ENCODE results near the gene EHD3. TPM values are rescaled to one million over a fixed set of nuclear protein-coding genes. Genes with fewer than 3 reads are reported as not detected.

EHD3 gene
- total RNA-seq, 1 experiment from 2014 or later = 1.9 TPM

DNA sequence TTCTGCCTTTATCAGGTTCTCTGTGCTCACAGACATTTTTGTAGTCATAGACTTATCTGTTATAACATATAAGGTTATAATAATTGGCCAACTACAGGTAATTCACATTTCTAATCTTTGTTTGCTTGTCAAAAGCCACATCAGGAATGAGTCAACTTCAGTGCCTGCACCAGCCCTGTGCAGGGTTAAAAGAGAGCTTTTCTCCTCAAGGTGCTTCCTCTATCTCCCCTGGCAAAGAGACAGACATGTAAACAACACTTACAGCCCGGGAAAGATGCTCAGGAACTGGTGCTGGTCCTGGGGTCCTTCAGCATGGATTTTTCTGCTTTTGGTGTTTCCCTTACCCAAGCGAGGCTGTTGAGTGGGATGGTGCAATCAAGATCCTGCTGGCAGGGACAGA lies 7.7 kb upstream of the EHD3 start:
- Histone ChIP-seq H3K27me3 (ENCODE audit: insufficient read depth, low read depth) (no peaks in the 10 kb centered on the region), H4K20me1 (ENCODE audit: insufficient read depth) (no peaks in the 10 kb centered on the region), H3F3A (ENCODE audit: insufficient read depth, low read depth) (no peaks in the 10 kb centered on the region; the same call in 1 of the 2 replicates), H3K36me3 (ENCODE audit: low read depth) (no peaks in the 10 kb centered on the region), H3K4me2 (no peak overlapping the region), H3K79me2 (ENCODE audit: low read depth) (no peaks in the 10 kb centered on the region), H3K9me2 (ENCODE audit: insufficient read depth) (no peaks in the 10 kb centered on the region), H2AFZ (no peak overlapping the region), H3K4me3 (no peak overlapping the region), H3K27ac (no peak overlapping the region), H3K9me3 (ENCODE audit: insufficient read depth, low read depth) (no peaks in the 10 kb centered on the region), H3K4me1 (replicated peaks; ENCODE audit: insufficient read depth) (no peaks in the 10 kb centered on the region)
- ChIA-PET CTCF (no interaction called here), POLR2A (ENCODE audit: unreplicated experiment) (no interaction called here)
- BruUV-seq (replicated peaks) = no TSS peak
- intact Hi-C loops (cut with micrococcal nuclease; ENCODE audit: unreplicated experiment) = no loop called here
- TF ChIP-seq, protein P1, sequence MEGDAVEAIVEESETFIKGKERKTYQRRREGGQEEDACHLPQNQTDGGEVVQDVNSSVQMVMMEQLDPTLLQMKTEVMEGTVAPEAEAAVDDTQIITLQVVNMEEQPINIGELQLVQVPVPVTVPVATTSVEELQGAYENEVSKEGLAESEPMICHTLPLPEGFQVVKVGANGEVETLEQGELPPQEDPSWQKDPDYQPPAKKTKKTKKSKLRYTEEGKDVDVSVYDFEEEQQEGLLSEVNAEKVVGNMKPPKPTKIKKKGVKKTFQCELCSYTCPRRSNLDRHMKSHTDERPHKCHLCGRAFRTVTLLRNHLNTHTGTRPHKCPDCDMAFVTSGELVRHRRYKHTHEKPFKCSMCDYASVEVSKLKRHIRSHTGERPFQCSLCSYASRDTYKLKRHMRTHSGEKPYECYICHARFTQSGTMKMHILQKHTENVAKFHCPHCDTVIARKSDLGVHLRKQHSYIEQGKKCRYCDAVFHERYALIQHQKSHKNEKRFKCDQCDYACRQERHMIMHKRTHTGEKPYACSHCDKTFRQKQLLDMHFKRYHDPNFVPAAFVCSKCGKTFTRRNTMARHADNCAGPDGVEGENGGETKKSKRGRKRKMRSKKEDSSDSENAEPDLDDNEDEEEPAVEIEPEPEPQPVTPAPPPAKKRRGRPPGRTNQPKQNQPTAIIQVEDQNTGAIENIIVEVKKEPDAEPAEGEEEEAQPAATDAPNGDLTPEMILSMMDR (conservative IDR thresholded peaks at IDR 0.05) = no peak
- TF ChIP-seq EZH2 (IDR thresholded peaks at IDR 0.05; ENCODE audit: low read depth) = no peak
- no peak for DNase-seq

DNA sequence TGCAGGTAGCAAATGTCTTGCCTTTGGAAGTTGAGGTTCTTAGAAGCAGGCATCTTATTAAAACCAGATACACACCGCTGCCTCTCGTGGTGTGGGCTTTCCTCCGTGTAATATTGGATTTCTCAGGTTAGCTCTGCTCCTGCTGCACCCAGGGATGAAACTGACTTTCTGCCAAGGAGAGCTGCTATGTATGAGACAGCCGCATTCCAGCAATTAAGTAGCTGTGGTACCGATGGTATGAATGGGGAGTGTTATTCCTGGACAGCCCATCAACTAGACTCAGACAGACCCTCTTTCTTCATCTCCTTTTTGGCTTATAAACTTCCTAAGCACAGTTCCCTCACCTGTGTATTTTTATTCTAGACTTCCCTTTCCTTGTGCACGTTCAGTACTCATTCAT lies 6.8 kb upstream of the EHD3 start:
- H3K27me3 ChIP-seq (ENCODE audit: insufficient read depth, low read depth) = no peaks in the 10 kb centered on the region
- intact Hi-C loops (cut with micrococcal nuclease; ENCODE audit: unreplicated experiment) = no loop called here
- H3K4me1 ChIP-seq (replicated peaks; ENCODE audit: insufficient read depth) = no peaks in the 10 kb centered on the region
- ChIA-PET CTCF (no interaction called here), POLR2A (ENCODE audit: unreplicated experiment) (no interaction called here)
- no peaks in the 10 kb centered on the region; the same call in 1 of the 2 replicates for H3F3A ChIP-seq (ENCODE audit: insufficient read depth, low read depth)
- H3K9me2 ChIP-seq (ENCODE audit: insufficient read depth) = no peaks in the 10 kb centered on the region
- no TSS peak for BruUV-seq (replicated peaks)
- H3K4me2 ChIP-seq = no peak overlapping the region
- H3K79me2 ChIP-seq (ENCODE audit: low read depth) = no peaks in the 10 kb centered on the region
- no peak overlapping the region for H3K27ac ChIP-seq
- H3K4me3 ChIP-seq = no peak overlapping the region
- H3K9me3 ChIP-seq (ENCODE audit: insufficient read depth, low read depth) = no peaks in the 10 kb centered on the region
- DNase-seq = no peak
- H4K20me1 ChIP-seq (ENCODE audit: insufficient read depth) = no peaks in the 10 kb centered on the region
- H2AFZ ChIP-seq = no peak overlapping the region
- no peaks in the 10 kb centered on the region for H3K36me3 ChIP-seq (ENCODE audit: low read depth)
- no peak for TF ChIP-seq EZH2 (IDR thresholded peaks at IDR 0.05; ENCODE audit: low read depth)
- TF ChIP-seq, protein P1 (conservative IDR thresholded peaks at IDR 0.05) = no peak

DNA sequence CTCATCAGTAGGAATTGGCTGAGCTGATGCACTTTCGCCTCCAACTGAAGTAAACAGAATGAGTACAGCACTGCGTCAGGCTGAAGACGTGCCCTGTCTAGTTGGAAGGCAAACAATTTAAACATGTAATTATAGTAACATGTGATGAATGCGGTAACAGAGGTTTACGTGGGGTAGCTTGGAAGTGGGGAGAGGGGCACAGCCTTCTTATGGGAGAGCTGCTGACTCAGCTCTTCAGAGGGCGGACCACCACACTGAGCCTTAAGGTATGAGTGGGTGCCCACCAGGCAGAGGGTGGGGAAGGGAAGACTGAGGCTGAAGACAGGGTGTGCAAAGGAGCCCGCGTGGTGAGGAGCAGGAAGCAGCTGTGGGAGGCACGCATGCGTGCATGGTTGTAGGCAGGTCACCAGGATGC lies 6.2 kb upstream of the EHD3 start:
- Histone ChIP-seq H3K9me2 (ENCODE audit: insufficient read depth) (no peaks in the 10 kb centered on the region), H2AFZ (no peak overlapping the region), H3K27me3 (ENCODE audit: insufficient read depth, low read depth) (no peaks in the 10 kb centered on the region), H3K79me2 (ENCODE audit: low read depth) (no peaks in the 10 kb centered on the region), H3K4me2 (no peak overlapping the region), H3K36me3 (ENCODE audit: low read depth) (no peaks in the 10 kb centered on the region), H3K4me1 (replicated peaks; ENCODE audit: insufficient read depth) (0 out of 2 replicates have a peak, but pooled peaks cover under 1% of the 10 kb centered on the region), H3K9me3 (ENCODE audit: insufficient read depth, low read depth) (no peaks in the 10 kb centered on the region), H3F3A (ENCODE audit: insufficient read depth, low read depth) (no peaks in the 10 kb centered on the region; the same call in 1 of the 2 replicates), H3K4me3 (no peak overlapping the region), H4K20me1 (ENCODE audit: insufficient read depth) (no peaks in the 10 kb centered on the region), H3K27ac (no peak overlapping the region)
- intact Hi-C loops (cut with micrococcal nuclease; ENCODE audit: unreplicated experiment) = no loop called here
- POLR2A ChIA-PET (ENCODE audit: unreplicated experiment) = no interaction called here
- DNase-seq = no peak
- CTCF ChIA-PET = no interaction called here
- TF ChIP-seq, protein P1 (conservative IDR thresholded peaks at IDR 0.05) = no peak
- TF ChIP-seq EZH2 (IDR thresholded peaks at IDR 0.05; ENCODE audit: low read depth) = no peak
- no TSS peak for BruUV-seq (replicated peaks)
